Islet of Langerhans (tissue), 1 donor: ENCODE measurements around the gene PTEN.

Source experiments
- FAIRE-seq: peaks from one replicate; lab custom pipeline; 2011; peaks lifted over from hg19 to GRCh38; lab: Jason Lieb, UNC

Gene PTEN

DNA sequence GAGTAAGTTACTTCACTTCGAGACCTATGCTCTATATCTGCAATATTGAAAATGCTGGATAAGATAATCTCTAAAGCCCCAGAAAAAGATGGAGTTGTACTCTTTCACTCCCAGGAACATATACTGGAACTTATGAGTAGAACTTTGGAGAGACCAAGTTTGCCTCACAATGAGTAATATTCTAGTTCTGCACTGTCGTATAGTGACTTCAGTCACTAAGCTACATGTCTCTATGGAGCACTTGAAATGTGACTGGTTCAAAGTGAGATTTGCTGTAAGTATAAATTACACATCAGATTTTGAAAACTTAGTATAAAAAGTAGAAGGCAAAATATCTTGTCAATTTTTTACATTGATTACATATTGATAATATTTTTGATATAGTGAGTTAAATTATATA is 116.4 kb downstream of the PTEN start:
- no peak for FAIRE-seq

DNA sequence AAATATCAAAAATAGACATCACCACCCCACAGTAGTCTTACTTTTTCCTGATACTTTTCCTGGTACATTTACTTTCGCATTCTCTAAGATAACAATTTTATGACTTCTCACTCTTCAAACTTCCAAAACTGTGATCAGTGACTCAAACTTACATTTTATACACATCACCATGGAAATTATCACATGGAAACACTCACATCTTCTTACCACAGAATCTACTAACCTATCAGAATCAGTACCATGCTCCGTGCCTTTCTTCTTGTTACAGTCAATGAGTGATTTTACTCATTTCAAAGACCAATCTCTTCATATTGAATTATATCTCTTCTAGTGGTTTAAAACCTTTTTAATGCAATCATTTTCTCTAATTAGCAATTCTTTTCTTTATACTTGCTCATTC is 120.3 kb downstream of the PTEN start:
- FAIRE-seq: no peak

DNA sequence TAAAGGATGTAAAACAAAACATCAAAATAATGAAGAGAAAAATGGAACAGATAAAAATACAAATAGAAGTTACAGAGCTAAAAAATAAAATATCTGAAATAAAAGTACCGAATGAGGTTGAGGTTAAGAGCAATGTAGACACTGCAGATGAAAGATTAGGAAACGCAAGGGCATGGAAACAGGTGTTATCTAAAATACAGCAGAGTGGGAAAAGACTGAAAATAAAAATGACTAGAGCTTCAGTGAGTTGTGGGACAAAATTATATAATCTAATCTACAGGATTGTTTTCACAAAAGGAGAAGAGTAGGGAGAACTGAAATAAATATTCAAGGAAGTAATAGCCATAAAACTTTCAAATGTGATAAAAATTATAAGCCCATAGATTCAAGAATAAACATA is 123.8 kb downstream of the PTEN start:
- FAIRE-seq: no peak

DNA sequence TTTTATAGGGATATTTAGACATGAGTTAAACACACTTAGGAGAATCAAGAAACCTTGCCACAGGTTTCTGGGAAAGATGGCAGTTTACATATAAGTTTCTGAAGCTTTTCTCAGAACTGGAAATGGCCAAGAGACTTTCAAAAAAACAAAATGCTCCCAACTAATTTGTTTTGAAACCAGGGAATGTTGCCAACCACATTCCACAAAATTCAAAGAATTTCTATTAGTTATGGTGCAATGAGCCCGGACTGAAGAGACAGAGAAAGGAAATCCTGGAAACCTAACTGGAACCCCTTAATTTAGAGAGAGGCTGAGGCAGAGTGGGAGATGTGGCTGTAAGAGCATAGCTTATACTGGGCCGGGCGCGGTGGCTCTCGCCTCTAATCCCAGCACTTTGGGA is 128.5 kb downstream of the PTEN start:
- FAIRE-seq: no peak

DNA sequence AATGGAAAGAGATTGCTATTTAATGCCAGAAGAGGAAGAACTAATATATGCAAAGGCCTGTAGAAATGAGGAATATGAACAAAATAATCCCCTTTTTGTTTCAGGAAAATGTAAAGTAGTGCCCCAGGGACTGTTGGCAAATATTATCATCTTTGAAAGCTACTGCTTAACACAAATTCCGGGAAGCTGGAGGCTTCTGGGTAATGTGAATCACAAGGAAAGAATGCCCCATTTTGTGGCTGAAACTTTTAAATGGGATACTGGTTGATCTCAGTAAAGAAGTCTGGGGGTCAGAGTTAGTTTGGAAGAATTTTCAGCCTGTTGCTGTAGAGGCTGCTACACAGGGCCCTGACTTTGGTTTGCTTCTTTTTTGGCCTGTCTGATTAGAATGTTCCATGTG is 141.0 kb downstream of the PTEN start:
- FAIRE-seq: no peak

DNA sequence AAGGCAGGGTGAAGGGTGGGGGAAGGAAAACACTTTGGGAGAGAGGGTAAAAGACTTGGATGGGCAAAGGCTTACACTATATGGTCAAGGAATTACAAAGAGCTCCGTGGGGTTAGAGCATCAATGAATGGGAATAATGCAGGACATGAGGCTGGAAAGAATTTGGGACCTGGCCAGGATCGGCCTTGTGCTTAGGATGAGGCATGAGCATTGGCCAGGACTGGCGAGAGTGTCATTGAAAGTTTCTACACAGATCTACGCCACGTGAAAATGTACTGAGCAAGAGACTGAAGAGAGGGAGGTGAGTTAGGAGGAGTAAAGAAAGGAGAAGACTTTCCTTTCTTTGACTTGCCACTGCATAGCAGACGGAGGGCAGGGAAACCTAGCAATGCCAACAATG is 142.8 kb downstream of the PTEN start:
- FAIRE-seq: no peak

DNA sequence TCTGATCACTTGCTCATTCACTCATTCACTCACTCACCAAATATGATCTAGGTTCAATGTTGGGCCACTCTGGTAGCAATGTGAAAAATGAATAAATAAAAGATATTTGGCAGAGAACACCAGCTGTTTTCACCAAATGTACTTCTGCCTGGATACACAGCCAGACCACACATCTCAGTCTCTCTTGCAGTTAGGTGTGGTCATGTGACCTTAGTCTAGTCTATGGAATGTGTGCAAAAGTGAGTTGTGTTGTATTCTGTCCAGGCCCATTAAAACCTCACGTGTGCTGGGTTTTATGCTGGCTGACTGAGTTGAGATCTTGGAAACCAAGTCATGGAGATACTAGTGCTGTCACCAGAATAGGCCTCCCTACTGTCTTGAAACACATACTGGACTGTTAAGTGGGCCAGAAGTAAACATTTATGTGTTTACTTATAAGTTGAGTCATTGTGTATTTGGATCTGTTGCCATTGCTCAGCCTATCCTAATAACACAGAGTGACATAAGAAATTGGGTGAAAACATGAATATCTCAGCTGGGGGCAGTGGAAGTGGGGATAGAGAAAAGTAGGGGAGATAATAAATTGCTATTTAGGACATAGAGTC is 145.5 kb downstream of the PTEN start:
- FAIRE-seq: no peak

DNA sequence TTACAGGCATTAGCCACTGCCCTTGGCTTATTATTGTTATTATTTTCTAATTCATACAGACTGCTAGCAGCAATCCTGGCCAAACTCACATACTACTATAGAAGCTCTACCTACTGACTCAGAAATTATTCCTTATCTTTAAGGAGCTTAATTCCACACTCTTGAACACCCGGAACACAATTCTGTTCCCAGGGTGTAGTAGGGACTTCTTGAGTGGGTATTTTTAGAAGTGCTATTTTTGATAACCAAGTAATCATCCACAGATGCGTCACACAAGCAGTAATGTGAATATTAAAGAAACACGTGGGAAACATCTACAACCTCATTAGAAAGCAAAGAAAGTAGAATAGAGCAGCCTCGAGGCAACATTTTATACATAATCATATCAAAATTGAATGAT is 149.2 kb downstream of the PTEN start:
- no peak for FAIRE-seq

DNA sequence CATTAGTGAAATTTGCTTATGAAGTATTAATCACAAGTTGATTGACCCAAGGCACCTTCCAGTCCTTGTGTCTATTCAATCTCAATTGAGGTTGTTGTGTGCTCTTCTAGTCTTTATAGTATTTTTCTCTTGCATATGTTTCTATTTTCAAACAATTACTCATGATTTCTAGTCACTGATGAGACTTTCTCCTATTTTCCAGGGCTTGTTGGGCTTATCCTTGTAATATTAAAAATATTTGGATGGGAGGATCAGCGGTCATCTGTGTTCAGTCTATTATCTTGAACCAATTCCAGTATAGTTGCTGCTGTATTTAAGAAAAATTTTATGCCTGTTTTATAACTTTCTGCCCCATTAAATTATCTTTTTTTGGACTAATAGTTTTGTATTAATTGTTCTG is 154.4 kb downstream of the PTEN start:
- peak; percentile 17 for FAIRE-seq

DNA sequence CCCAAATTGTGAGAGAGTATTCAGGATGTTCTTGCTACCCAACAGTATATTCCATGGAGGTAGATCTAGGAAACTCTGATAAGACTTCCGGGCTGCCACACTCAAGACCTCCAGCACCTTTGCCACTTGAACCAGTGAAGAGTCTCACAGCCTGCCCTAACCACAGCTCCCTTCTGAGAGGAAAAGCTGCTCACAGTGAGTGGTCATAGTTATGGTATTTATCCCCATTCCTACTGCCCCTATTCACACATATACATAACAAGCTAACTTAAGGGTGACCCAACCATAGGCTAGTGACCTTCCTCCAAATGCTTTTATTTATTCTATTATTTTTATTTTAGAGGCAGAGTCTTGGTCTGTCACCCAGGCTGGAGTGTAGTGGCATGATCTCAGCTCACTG is 156.3 kb downstream of the PTEN start:
- no peak for FAIRE-seq
